ENCODE measurements around the gene SNX8. TPM values are rescaled to one million over a fixed set of nuclear protein-coding genes. Genes with fewer than 3 reads are reported as not detected.

SNX8 gene
- total and polyA plus RNA-seq, 2 of the 13 experiments (the other 11 are each of a cell fraction or from before 2014, with no cell fraction given) = 20.6 to 45.2 TPM

DNA sequence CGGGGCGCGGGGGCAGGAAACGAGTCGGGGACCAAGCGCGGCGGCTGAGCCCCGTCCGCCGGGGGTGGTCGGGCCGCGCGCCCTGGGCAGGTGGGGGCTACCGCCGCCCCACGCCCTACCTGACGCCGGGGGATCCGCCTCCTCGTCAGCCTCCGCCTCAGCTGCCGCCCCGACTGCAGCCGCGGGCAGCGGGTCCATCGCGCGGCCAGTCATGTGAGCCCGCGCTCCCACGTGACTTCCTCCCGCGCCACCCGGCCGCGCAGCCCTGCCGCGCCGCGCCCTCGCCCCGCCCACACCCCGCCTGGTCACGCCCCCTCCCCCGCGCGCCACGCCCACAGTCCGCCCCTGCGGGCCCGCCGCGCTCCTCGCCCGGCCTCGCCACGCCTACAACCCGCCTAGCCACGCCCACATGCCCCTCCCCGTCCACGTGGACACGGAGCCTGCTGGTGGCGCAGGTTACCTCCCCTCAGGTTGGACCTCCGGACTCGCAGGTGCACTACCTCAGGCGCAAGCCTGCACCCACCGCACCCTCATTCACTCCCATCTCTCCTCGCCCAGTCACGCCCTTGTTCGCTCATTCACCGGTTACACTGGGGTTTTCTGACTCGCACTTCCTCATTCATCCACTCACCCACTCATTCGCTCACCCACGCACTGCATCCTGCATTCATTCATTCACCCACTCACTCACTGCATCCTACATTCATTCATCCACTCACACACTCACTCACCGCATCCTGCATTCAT, at the start of gene SNX8 (continued):
- TF ChIP-seq SP1 (IDR thresholded peaks at IDR 0.05) = no peak
- peak; percentile 97 for TF ChIP-seq SP1 (CRISPR knock-in tag; IDR thresholded peaks at IDR 0.05)
- TF ChIP-seq ZNF547 (CRISPR knock-in tag; IDR thresholded peaks at IDR 0.05) = no peak; the same call in 1 of the 2 replicates
- TF ChIP-seq PHF5A (CRISPR knock-in tag; IDR thresholded peaks at IDR 0.05; ENCODE audit: low read depth, unreplicated experiment) = no peak
- no peak for TF ChIP-seq ZMYM3 (CRISPR knock-in tag; IDR thresholded peaks at IDR 0.05)
- TF ChIP-seq FIP1L1 (IDR thresholded peaks at IDR 0.05; ENCODE audit: borderline replicate concordance, insufficient read depth, low read depth, low read length) = no peak
- TF ChIP-seq PCBP2 (optimal IDR thresholded peaks at IDR 0.05; ENCODE audit: low read depth, low read length, poor library complexity, severe bottlenecking) = no peak
- TF ChIP-seq, protein P1, sequence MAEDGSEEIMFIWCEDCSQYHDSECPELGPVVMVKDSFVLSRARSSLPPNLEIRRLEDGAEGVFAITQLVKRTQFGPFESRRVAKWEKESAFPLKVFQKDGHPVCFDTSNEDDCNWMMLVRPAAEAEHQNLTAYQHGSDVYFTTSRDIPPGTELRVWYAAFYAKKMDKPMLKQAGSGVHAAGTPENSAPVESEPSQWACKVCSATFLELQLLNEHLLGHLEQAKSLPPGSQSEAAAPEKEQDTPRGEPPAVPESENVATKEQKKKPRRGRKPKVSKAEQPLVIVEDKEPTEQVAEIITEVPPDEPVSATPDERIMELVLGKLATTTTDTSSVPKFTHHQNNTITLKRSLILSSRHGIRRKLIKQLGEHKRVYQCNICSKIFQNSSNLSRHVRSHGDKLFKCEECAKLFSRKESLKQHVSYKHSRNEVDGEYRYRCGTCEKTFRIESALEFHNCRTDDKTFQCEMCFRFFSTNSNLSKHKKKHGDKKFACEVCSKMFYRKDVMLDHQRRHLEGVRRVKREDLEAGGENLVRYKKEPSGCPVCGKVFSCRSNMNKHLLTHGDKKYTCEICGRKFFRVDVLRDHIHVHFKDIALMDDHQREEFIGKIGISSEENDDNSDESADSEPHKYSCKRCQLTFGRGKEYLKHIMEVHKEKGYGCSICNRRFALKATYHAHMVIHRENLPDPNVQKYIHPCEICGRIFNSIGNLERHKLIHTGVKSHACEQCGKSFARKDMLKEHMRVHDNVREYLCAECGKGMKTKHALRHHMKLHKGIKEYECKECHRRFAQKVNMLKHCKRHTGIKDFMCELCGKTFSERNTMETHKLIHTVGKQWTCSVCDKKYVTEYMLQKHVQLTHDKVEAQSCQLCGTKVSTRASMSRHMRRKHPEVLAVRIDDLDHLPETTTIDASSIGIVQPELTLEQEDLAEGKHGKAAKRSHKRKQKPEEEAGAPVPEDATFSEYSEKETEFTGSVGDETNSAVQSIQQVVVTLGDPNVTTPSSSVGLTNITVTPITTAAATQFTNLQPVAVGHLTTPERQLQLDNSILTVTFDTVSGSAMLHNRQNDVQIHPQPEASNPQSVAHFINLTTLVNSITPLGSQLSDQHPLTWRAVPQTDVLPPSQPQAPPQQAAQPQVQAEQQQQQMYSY (CRISPR knock-in tag; IDR thresholded peaks at IDR 0.05) = no peak
- TF ChIP-seq, protein P2, sequence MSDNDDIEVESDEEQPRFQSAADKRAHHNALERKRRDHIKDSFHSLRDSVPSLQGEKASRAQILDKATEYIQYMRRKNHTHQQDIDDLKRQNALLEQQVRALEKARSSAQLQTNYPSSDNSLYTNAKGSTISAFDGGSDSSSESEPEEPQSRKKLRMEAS (IDR thresholded peaks at IDR 0.05) = peak; percentile 93
- no peak for TF ChIP-seq ZNF253 (CRISPR knock-in tag; IDR thresholded peaks at IDR 0.05; ENCODE audit: borderline replicate concordance)
- TF ChIP-seq SRF (IDR thresholded peaks at IDR 0.05; ENCODE audit: low read depth, low read length) = no peak
- TF ChIP-seq DNMT3B (CRISPR knock-in tag; conservative IDR thresholded peaks at IDR 0.05) = no peak
- TF ChIP-seq ZNF207 (IDR thresholded peaks at IDR 0.05; ENCODE audit: borderline replicate concordance) = no peak
- no peak for TF ChIP-seq GZF1 (CRISPR knock-in tag; IDR thresholded peaks at IDR 0.05)
- TF ChIP-seq, protein P3, sequence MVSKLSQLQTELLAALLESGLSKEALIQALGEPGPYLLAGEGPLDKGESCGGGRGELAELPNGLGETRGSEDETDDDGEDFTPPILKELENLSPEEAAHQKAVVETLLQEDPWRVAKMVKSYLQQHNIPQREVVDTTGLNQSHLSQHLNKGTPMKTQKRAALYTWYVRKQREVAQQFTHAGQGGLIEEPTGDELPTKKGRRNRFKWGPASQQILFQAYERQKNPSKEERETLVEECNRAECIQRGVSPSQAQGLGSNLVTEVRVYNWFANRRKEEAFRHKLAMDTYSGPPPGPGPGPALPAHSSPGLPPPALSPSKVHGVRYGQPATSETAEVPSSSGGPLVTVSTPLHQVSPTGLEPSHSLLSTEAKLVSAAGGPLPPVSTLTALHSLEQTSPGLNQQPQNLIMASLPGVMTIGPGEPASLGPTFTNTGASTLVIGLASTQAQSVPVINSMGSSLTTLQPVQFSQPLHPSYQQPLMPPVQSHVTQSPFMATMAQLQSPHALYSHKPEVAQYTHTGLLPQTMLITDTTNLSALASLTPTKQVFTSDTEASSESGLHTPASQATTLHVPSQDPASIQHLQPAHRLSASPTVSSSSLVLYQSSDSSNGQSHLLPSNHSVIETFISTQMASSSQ (IDR thresholded peaks at IDR 0.05; ENCODE audit: low read depth) = no peak
- TF ChIP-seq, protein P3 (CRISPR knock-in tag; IDR thresholded peaks at IDR 0.05; ENCODE audit: borderline replicate concordance) = peak; percentile 46; the same call in 1 of the 2 replicates
- TF ChIP-seq HHEX (CRISPR knock-in tag; IDR thresholded peaks at IDR 0.05) = no peak
- TF ChIP-seq RBM39 (IDR thresholded peaks at IDR 0.05; ENCODE audit: low read depth, low read length, poor library complexity, severe bottlenecking) = no peak
- TF ChIP-seq, protein P4, sequence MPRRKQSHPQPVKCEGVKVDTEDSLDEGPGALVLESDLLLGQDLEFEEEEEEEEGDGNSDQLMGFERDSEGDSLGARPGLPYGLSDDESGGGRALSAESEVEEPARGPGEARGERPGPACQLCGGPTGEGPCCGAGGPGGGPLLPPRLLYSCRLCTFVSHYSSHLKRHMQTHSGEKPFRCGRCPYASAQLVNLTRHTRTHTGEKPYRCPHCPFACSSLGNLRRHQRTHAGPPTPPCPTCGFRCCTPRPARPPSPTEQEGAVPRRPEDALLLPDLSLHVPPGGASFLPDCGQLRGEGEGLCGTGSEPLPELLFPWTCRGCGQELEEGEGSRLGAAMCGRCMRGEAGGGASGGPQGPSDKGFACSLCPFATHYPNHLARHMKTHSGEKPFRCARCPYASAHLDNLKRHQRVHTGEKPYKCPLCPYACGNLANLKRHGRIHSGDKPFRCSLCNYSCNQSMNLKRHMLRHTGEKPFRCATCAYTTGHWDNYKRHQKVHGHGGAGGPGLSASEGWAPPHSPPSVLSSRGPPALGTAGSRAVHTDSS (CRISPR knock-in tag; conservative IDR thresholded peaks at IDR 0.05) = no peak
- no peak for TF ChIP-seq ZBTB1 (CRISPR knock-in tag; IDR thresholded peaks at IDR 0.05; ENCODE audit: borderline replicate concordance)
- no peak for TF ChIP-seq ATF1 (CRISPR knock-in tag; IDR thresholded peaks at IDR 0.05)
- no peak for TF ChIP-seq ZNF296 (CRISPR knock-in tag; conservative IDR thresholded peaks at IDR 0.05)

Measured in HepG2 (cell line).